ENCODE results near the gene CCDC86.

The CCDC86 gene

GRCh38 chr11:60867871-60868681 lies 26.2 kb downstream of the CCDC86 start:
- no peak for DNase-seq (ENCODE audit: low read depth in 1 of 2, low spot score in 1 of 2)

GRCh38 chr11:60868682-60869450 lies 27.0 kb downstream of the CCDC86 start:
- DNase-seq (ENCODE audit: low read depth in 1 of 2, low spot score in 1 of 2), result no peak

- DNase-seq (ENCODE audit: low read depth in 1 of 2, low spot score in 1 of 2), result no peak
Measured at GRCh38 chr11:60869451-60869825, 27.5 kb downstream of the CCDC86 start.

- DNase-seq (ENCODE audit: low read depth in 1 of 2, low spot score in 1 of 2), result no peak
Measured at GRCh38 chr11:60870276-60870675, 28.4 kb downstream of the CCDC86 start.

- DNase-seq (ENCODE audit: low read depth in 1 of 2, low spot score in 1 of 2), result no peak
Measured at GRCh38 chr11:60870733-60871377, 28.9 kb downstream of the CCDC86 start.

GRCh38 chr11:60871378-60872061 lies 29.6 kb downstream of the CCDC86 start:
- DNase-seq (ENCODE audit: low read depth in 1 of 2, low spot score in 1 of 2), result no peak

GRCh38 chr11:60872124-60872960 lies 30.4 kb downstream of the CCDC86 start:
- no peak for DNase-seq (ENCODE audit: low read depth in 1 of 2, low spot score in 1 of 2)

- DNase-seq (ENCODE audit: low read depth in 1 of 2, low spot score in 1 of 2), result no peak
Measured at GRCh38 chr11:60872961-60873524, 31.1 kb downstream of the CCDC86 start.

- no peak for DNase-seq (ENCODE audit: low read depth in 1 of 2, low spot score in 1 of 2)
Measured at GRCh38 chr11:60873533-60873932, 31.6 kb downstream of the CCDC86 start.

GRCh38 chr11:60874421-60875365 lies 32.8 kb downstream of the CCDC86 start:
- DNase-seq (ENCODE audit: low read depth in 1 of 2, low spot score in 1 of 2), result no peak

- DNase-seq (ENCODE audit: low read depth in 1 of 2, low spot score in 1 of 2), result no peak
Measured at GRCh38 chr11:60875366-60876167, 33.7 kb downstream of the CCDC86 start.

GRCh38 chr11:60876168-60876485 lies 34.2 kb downstream of the CCDC86 start:
- DNase-seq (ENCODE audit: low read depth in 1 of 2, low spot score in 1 of 2), result no peak

GRCh38 chr11:60878245-60879101 lies 36.6 kb downstream of the CCDC86 start:
- no peak for DNase-seq (ENCODE audit: low read depth in 1 of 2, low spot score in 1 of 2)

GRCh38 chr11:60879104-60879503 lies 37.2 kb downstream of the CCDC86 start:
- no peak for DNase-seq (ENCODE audit: low read depth in 1 of 2, low spot score in 1 of 2)

GRCh38 chr11:60879971-60880588 lies 38.2 kb downstream of the CCDC86 start:
- DNase-seq (ENCODE audit: low read depth in 1 of 2, low spot score in 1 of 2), result no peak

- no peak for DNase-seq (ENCODE audit: low read depth in 1 of 2, low spot score in 1 of 2)
Measured at GRCh38 chr11:60880643-60881282, 38.9 kb downstream of the CCDC86 start.

GRCh38 chr11:60887556-60887955 lies 45.6 kb downstream of the CCDC86 start:
- DNase-seq (ENCODE audit: low read depth in 1 of 2, low spot score in 1 of 2), result no peak
